Stimulated activated CD4-positive, alpha-beta T cell treated with anti-CD3 and anti-CD28 coated beads, Interleukin-2, amount 100 ng/mL, for 48 hours (primary cell): ENCODE measurements around the gene SDR42E2.
"Not testable (repeated sequence)": the region's sequence is repeated elsewhere in the genome, so short reads cannot be mapped to it uniquely, and the experiment has no call there.

ENCODE experiments used
- DNase-seq, 2 donors: peaks; one replicate each; pipeline ENCODE4 v3.0.0-alpha.2; 2020

Gene SDR42E2

DNA sequence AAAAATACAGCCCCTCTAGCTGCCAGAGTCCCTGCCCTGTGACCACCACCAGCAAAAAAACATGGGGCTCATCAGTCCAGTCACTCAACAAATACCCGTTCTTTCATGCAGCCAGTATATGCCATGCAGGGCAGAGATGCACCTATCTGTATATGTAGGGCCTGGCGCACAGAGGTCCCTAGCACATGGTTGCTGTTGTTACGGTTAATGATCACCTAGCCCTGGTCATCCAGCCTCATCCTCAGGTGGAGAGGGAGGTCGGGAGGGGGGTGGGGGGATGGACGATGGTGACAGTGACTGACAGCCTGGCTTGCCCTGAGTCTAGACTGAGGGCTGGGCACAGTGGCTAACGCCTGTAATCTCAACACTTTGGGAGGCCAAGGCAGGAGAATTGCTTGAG, 1.5 kb downstream of the SDR42E2 start:
- DNase-seq, result no peak

DNA sequence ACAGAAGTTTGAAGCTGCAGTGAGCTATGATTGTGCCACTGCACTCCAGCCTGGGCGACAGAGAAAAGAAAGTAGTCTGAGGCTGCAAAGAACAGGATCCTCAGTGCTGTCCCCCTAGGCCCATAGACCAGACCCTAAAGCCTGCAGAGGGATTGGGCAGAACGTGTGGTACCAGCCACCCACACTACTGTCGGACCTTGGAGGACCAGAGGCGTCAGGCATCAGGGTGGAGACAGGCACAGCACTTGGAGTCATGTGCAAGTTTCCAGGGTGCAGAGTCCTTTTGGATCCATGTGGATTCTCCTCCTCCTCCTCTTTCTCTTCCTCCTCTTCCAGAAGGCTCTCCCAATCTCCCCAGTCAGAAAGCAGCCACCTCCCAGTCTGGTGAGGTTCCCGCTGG, 2.2 kb downstream of the SDR42E2 start:
- DNase-seq, result no peak

DNA sequence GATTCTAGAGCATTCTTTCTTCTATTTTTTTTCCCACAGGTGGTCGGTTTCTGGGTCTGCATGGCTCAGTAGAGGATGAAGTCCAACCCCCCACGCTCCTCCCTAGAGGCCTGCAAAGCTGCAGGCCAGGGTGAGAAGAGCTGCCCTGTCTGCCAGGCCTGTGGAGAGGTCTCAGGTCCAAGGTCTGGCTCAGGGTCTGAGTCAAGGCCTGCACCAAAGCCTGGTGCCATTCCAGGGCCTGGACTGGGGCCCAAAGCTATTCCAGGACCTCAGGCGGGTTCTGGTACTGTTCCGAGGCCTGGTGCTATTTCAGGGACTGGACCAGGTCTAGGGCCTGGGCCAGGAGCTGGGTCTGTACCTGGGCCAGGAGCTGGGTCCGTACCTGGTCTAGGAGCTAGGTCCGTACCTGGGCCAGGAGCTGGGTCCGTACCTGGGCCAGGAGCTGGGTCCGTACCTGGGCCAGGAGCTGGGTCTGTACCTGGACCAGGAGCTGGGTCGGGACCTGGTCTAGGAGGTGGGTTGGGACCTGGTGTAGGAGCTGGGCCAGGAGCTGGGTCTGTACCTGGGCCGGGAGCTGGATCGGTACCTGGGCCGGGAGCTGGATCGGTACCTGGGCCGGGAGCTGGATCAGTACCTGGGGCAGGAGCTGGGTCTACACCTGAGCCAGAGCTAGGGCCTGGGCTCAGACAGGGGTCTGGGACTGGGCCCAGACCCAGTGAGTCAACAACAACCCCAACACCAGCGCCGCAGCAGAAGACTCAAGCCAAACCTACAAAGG, 3.4 kb downstream of the SDR42E2 start:
- DNase-seq, result no peak

DNA sequence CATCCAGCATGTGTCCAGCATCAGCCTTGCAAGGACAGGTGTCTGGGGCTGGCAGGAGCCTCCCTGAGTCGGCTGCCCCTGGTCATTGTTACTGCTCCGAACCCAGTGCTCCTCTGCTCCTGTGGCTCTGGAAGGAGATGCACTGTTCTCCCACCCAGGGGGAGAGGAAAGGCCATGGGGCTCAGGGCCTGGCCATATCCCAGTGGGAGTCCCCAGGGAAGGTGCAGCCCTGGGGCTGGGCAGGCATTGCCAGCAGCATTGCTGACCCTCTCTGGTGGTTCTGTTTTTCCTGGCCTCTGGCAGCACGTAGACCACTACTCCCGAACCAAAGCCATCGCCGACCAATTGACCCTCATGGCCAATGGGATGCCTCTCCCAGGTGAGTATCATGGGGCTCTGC, 9.6 kb downstream of the SDR42E2 start:
- DNase-seq, result no peak

DNA sequence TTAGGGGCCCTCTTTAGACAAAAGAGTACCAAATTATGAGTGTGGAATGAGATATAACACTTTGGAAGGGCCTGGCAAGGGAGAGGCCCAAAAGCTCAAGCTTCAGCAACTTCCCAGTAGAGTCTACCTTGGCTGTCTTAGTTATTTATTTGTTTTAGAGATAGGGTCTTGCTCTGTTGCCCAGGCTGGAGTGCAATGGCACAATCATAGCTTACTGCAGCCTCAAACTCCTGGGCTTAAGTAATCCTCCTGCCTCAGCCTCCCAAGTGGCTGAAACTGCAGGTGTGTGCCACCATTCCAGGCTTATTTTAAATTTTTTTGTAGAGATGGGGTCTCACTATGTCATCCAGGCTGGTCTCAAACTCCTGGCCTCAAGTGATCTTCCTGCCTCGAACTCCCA, 10.3 kb downstream of the SDR42E2 start:
- not testable (repeated sequence) for DNase-seq

DNA sequence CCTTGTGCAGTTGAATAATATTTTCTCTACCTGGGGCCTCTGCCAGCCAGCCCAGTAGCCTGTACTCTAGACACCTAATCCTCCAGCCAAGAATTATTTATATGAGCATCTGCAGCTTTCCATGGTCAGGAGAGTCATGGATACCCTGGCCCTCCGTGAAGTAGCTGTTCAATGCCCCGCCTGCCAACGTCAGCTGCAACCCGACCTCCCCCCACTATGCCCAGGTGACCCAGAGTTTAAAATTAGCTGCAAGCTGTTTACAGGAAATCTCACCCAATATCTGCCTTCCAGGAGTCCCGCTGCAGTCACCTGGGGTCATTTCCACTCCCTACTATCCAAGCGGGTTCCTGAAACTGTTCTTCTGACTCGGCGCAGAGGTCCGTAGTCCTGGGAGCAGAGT, 12.3 kb downstream of the SDR42E2 start:
- DNase-seq, result no peak

DNA sequence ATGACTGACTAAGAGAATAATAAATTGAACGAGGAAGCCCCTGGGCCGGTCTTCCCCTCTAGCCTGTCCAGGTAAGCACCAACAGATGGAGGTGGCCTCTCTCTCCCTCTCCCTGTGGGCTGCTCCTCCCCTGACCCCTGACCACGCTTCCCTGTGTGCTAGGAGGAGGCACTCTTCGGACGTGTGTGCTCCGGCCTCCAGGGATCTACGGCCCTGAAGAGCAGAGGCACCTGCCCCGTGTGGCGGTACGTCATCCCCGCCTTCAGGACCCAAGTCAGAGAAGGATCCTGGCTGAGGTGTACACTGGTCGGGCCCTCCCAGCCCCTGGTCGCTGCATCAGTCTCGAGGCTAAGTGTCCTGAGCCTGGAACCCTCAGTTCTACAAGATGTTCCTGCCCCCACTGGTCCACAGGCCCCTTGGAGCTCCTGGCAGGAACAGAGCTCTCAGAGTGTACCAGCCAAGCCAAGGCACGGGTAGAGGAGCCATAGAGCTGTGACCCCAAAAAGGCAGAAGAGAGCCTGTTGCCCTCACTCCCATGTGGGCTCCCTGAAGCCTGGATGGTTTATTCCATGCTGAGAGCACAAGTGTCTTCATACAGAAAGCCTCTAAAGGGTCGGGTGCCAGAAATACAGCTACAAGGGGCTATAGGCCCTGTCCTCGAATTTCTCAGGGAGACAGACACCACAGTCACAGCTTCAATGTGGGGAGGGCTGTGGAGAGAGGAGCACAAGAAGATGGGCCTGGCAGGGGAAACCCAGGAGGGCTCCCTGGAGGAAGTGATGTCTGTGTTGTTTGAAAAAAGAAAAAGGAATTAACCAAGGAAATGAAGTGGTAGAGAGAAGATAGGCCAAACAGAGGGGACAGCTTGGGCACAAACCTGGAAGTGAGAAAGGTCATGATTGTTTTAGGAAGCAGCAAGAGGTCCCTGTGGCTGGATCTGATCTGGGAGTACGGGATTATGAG, 15.9 kb downstream of the SDR42E2 start:
- no peak for DNase-seq

DNA sequence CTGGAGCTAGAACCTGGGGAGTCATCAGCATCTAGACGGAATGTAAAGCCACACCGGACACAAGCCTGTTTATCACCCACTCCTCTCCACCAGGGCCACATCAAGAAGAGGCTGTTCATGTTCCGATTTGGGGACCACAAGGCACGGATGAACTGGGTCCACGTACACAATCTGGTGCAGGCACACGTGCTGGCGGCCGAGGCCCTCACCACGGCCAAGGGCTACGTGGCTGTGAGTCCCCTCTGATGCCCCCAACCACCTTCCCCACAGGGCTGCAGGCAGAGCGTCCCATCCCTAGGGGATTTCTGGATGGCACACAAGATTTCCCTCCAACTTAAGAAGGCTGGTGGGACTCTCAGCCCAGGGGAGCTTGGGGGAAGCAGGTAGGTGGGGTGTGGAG, 19.1 kb downstream of the SDR42E2 start:
- no peak for DNase-seq

DNA sequence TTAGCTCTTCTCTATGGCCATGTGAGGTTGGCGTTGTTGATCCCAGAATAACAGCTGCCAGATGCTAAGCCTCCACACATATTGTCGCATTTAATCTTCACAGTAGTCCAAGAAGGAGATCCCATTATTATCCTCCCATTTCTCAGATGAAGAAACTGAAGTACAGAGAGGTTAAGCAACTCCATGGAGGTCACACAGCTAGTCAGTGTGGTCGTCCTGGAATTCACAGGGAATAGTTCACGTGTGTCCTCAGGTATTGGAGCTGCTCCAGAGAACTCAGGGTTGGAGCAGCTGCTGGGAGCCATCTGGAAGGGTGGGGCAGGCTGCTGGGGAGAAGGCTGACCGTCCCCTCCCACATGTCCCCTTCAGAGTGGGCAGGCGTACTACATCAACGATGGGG, 19.5 kb downstream of the SDR42E2 start:
- no peak for DNase-seq

DNA sequence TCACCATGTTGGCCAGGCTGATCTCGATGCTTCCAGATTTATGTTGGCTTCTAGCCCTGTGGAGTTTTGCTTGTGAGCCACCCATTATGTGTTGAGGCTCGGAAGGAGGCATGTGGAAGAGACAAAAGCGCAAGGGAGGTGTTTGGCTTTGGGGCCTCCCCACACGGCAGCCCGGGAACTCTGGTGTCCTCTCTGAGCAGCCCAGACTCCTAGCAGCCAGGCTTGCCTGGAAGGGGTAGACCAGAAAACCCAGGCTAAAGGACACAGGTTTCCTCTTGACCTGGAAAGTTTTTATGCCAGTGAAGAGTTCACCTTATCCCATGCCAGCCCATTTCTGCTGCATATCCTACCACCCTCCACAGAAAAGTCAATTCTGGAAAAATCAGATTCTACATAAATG, 21.0 kb downstream of the SDR42E2 start:
- no peak for DNase-seq

DNA sequence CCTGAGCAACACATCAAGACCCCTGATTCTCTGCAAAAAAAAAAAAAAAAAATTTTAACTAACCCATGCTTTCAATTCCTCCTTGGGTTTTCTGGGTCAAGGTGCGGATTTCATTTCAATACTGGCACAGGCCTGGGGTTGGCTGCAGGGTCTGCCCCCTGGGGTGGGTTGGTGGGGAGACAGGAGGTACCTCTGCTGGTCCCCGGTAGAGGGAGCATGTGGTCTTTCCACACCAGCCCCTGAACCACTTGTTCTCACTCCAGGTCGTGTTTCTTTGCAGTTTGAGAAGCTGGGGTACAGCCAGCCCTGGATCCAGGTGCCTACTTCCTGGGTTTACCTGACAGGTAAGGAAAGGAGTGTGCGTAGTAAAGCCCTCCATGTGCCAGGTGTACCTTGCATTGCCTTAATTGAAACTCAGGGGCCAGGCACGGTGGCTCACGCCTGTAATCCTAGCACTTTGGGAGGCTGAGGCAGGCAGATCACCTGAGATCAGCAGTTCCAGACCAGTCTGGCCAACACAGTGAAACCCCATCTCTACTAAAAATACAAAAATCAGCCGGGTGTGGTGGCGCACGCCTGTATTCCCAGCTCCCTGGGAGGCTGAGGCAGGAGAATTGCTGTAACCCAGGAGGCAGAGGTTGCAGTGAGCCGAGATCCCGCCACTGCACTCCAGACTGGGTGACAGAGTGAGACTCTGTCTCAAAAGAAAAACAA, 21.8 kb downstream of the SDR42E2 start:
- no peak for DNase-seq

DNA sequence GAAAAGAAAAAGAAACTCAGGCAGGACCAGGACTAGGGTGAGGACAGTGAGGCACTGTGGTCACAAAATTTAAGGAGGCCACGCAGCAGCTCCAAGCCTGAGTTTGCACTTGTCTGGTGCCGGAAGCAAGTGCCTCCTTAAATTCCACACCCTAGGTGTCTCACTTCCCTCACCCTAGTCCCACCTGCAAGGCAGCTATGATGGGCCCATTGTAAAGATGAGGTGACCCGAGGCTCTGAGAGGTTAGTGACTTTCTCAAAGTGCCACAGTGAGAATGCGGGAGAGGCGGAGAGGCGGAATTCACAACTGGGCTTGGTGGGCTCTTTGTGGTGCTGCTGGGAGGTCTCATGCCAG, 22.3 kb downstream of the SDR42E2 start:
- DNase-seq, result no peak

DNA sequence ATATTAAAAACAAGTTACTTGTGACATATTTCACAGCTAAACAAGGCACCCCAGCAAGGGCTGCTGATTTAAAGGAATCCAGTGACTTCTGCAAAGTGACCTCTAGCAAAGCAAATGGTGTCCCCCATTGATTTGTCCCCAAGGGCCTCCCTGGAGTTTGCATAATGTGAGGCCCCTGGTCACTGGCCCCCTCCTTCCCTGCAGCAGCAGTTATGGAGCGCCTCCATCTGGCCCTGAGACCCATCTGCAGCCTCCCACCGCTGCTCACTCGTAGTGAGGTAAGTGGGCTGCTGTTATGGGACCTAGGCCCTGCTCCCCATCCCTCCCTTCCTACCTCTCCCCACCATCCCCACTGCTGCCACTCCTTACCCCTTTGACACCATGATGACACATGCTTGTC, 24.2 kb downstream of the SDR42E2 start:
- no peak for DNase-seq

DNA sequence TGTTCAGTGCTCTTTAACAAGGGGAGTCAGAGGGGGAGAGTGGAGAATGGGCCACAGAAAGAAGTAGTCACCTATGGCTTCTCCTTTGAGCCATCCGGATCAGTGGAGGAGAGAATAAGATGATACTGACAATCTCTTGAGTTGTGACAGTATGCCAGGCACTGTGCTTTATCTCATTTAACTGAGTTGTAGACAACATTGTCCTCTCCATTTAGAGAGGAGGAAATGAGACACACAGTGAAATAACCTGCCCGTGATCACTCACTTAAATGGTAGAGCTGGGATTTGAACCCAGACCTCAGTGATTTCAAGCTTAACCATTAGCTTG, 25.9 kb downstream of the SDR42E2 start:
- DNase-seq, result no peak

DNA sequence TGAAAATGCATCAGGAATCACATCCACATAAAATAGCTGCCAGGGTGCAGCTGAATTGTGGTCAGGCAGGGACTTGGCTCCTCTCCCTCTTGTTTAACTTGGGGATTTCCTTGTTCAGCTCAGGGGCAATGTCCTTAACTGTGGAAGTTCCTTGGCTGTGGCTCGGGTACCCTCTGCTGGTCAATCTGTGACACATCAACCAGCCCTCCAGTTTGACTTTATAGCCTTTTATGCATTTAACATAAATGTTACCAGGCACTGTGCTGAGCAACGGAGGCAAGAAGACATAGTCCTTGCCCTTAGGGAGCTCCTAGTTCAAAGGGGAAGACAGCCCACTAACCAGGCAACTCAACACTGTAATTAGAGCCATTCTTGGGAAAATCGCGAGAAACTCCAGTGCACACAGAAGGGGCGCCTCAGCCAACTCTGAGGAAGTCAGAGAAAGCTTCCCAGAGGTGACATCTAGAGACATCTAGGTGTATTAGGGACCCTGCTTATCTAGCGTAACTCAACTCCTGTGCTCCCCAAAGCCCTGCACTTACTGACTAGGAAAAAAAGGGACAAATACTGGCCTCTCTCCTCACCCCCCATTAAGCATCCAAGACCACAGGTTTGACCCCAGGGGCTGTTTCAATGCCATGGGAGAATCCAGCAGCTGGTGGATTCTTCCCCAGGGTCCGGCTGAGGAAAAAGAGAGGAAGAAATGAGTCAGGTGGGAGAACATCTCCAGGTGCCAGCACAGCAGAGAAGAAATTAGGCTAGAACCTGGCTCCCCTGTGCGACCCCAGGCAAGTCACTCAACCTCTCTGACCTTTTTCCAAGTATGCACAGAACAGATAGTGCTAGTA, 26.5 kb downstream of the SDR42E2 start:
- DNase-seq, result peak; percentile 43 to 52

DNA sequence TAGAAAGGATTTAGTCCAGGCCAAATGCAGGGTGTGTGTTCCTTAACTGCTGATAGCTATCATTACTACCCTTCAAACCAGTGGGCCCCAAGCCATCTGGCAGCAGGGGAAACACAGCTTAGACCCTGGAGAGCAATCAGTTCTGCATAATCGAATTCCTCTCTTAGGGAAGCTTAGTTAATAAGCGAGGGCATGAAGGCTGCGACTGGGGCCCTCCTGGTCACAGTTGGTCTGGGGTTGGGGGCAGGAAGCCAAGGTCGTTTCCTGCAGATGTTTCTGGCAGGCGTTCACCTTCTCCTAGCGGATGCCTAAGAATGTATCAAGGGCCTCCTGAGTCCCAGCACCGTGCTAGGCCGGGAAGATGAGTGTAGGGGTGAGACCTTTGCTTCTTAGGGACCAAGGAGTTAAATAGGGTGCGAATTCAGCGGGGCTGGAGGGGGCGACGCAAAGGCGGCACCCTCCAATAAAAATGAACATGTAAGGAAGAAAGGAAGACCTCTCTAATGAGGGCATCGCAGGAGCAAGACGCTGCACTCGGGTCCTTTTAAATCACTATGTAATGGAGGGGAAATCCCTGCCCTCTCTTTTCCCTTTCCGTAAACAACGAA, 27.3 kb downstream of the SDR42E2 start:
- DNase-seq, result no peak

DNA sequence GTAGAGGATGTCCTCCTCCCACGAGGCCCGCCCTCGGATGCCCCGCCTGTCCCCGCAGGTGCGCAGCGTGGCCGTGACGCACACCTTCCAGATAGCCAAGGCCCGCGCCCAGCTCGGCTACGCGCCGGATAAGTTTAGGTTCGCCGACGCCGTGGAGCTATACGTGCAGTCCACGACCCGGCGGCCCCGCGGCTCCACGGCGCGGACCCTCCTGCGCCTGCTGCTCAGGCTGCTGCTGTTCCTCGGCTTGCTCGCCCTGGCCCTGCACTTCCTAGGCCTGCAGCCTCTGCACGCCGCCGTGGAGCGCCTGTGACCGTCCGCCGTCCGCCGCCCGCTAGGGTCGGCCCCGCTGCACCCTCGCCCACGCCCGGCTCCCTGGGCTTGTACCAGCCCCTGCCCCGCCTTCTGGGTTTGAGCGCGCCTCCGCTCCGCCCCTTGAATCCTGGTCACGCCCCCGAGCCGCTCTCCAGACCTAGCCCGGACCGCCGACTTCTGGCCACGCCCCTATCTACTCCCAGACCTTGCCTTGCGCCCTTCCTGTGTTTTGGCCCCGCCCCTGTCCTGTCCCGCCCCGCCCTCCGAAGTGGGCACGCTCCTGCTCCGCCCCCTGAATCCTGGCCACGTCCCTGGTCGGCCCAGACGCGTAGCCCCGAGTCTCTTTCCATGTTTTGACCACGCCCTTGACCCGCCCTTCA, 27.9 kb downstream of the SDR42E2 start:
- peak; percentile 100 for DNase-seq

DNA sequence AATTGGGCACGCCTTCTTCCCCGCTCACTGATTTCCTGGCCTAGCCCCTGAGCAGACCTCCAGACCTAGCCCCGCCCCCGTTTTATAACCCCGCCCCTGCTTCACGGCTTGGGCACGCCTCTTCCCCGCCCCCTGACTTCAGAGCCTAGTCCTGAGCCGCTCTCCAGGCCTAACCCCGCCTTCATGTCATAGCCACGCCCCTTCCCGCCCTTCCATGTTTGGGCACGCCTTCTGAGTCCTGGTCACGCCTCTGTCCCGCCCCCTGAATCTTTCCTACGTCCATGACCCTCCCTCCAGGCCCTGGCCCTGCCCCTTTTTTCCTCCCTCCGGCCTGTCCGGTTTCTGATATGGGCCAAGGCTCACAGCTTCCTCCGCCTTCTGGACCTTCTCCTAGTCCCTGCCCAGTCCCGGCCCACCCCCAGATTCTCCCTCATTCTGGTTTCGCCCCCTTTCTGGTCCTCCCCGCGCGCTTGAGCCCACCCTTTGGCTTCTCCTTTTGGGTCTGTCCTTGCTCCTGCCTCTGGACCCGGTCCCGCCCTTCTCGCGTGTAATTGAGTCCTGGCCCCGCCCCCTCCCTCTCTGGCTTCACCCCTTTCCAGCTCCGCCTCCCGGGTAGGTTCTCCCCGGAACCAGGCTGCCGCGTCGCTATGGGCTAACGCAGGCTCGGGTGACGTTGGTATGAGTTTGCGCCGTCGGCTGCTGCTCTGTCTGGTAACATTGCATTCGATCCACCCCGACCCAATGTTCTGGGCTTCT, 28.6 kb downstream of the SDR42E2 start:
- peak; percentile 96 for DNase-seq

DNA sequence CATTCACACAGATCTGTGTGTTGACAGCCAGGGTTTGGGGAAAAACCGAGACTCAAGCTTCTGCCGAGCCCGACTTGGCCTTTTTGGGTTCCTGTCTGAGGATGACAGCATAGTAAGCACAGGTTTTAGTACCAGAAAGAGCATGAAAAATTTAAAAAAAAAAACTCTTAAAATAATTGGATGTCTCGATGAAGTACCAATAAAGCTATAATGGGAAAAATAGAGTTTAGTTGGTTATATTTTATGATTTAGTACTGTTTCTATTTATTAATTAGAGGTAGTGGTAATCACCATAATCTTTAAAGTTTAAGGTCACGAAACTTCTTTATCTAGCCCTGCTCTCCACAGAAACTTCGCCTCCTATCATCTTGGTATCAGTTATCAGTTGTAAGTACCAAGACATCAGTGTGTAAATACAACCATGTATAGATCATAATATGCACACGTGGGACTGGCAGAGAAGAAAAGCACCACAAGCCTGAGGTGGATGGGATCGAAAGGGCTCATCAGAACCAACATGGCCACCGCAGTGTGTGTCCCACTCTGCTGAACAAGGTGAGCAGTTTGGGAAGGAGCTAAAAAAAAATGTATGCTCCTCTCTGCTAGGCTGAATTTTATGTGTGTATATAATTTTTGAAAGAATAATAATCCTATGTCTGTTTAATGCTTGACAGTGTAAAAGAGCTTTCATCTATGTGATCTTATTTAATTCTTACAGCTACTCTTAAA, 29.4 kb downstream of the SDR42E2 start:
- peak in 1 of 2 donors; percentile 33 for DNase-seq
